ENCODE results near the gene CELA3B. TPM values are rescaled to one million over a fixed set of nuclear protein-coding genes. Genes with fewer than 3 reads are reported as not detected.

Gene CELA3B
- total and polyA plus RNA-seq, 3 donors from 2014 or later, result 0.34 to 0.63 TPM; not detected in 1

GRCh38 chr1:21938732-21939538, 37.9 kb upstream of the CELA3B start:
- H3K4me1 ChIP-seq, result peaks cover 22% of the 10 kb centered on the region
- DNase-seq, result no peak
- WGBS, 2 donors, result 68 to 74% methylated on average over 11 of the region's 11 CpGs
- TF ChIP-seq CTCF (IDR thresholded peaks at IDR 0.05) (no peak), POLR2A (IDR thresholded peaks at IDR 0.05) (no peak)
- no peaks in the 10 kb centered on the region for H3K27me3 ChIP-seq
- H3K9me3 ChIP-seq, result no peaks in the 10 kb centered on the region
- intact Hi-C loops (cut with DNase I; ENCODE audit: low total_unique reads), result no loop called here
- peak overlapping the region in 1 of 2 donors; percentile 44 for H3K27ac ChIP-seq
- H3K36me3 ChIP-seq (ENCODE audit: low read depth, missing control alignments), result no peaks in the 10 kb centered on the region
- no peak overlapping the region for H3K4me3 ChIP-seq

- H3K9me3 ChIP-seq, result no peaks in the 10 kb centered on the region
- H3K27ac ChIP-seq, result peak overlapping the region; percentile 19 to 50
- H3K27me3 ChIP-seq, result no peaks in the 10 kb centered on the region
- peaks cover 26% of the 10 kb centered on the region for H3K4me1 ChIP-seq
- no peaks in the 10 kb centered on the region for H3K36me3 ChIP-seq (ENCODE audit: low read depth, missing control alignments)
- intact Hi-C loops (cut with DNase I; ENCODE audit: low total_unique reads), result no loop called here
- H3K4me3 ChIP-seq, result no peak overlapping the region
- WGBS, 2 donors, result 48 to 58% methylated on average over 9 of the region's 9 CpGs
- peak; percentile 28 to 60 (median 44) for TF ChIP-seq CTCF (IDR thresholded peaks at IDR 0.05)
- TF ChIP-seq POLR2A (IDR thresholded peaks at IDR 0.05), result no peak
- DNase-seq, result peak; percentile 80
These were observed 37.0 kb upstream of the CELA3B start for GRCh38 chr1:21939650-21940374.

GRCh38 chr1:21940492-21940891, 36.3 kb upstream of the CELA3B start:
- H3K27ac ChIP-seq, result no peak overlapping the region
- H3K4me1 ChIP-seq, result peaks cover 24% of the 10 kb centered on the region
- H3K9me3 ChIP-seq, result no peaks in the 10 kb centered on the region
- DNase-seq, result no peak
- 93 to 98% methylated on average over 2 of the region's 2 CpGs for WGBS, 2 donors
- intact Hi-C loops (cut with DNase I; ENCODE audit: low total_unique reads), result no loop called here
- H3K27me3 ChIP-seq, result no peaks in the 10 kb centered on the region
- H3K4me3 ChIP-seq, result no peak overlapping the region
- TF ChIP-seq POLR2A (IDR thresholded peaks at IDR 0.05), result no peak
- no peak for TF ChIP-seq CTCF (IDR thresholded peaks at IDR 0.05)
- no peaks in the 10 kb centered on the region for H3K36me3 ChIP-seq (ENCODE audit: low read depth, missing control alignments)

- no peak overlapping the region for H3K4me3 ChIP-seq
- H3K4me1 ChIP-seq, result peaks cover 16% of the 10 kb centered on the region
- no peaks in the 10 kb centered on the region for H3K9me3 ChIP-seq
- H3K27ac ChIP-seq, result no peak overlapping the region
- H3K36me3 ChIP-seq (ENCODE audit: low read depth, missing control alignments), result no peaks in the 10 kb centered on the region
- 84 to 85% methylated on average over 5 of the region's 5 CpGs for WGBS, 2 donors
- intact Hi-C loops (cut with DNase I; ENCODE audit: low total_unique reads), result no loop called here
- TF ChIP-seq POLR2A (IDR thresholded peaks at IDR 0.05), result no peak
- TF ChIP-seq CTCF (IDR thresholded peaks at IDR 0.05), result no peak
- no peak for DNase-seq
- no peaks in the 10 kb centered on the region for H3K27me3 ChIP-seq
These were observed 35.5 kb upstream of the CELA3B start for GRCh38 chr1:21941370-21941769.
